K562 (cell line): Measurements from ENCODE around the gene PRKAR2B. TPM values are rescaled to one million over a fixed set of nuclear protein-coding genes. Genes with fewer than 3 reads are reported as not detected.

ENCODE experiments used
- C11orf30 ChIP-seq: fragments of 450-650 bp; IDR thresholded peaks from 2 replicates; pipeline ENCODE4 v1.6.1; 2016; ENCODE audit warnings: low read depth, mild to moderate bottlenecking
- CREB1 ChIP-seq, 2 experiments: sonication (generic) in 1 of 2; formaldehyde crosslinking in 1 of 2; IDR thresholded peaks; 2 replicates each; pipeline versions ENCODE4 v1.6.1 to v1.8.0; 2012 to 2022; ENCODE audit warnings: inconsistent platforms in 1 of 2, mild to moderate bottlenecking in 1 of 2, missing genetic modification reagents in 1 of 2, moderate library complexity in 1 of 2
- DMBX1 ChIP-seq: fragments of 250-450 bp; sonication (Bioruptor Pico); IDR thresholded peaks from 2 replicates; pipeline ENCODE4 v1.8.0; 2022; ENCODE audit warnings: inconsistent platforms, mild to moderate bottlenecking, moderate library complexity, borderline replicate concordance
- FOXK1 ChIP-seq: sonication (generic); formaldehyde crosslinking; IDR thresholded peaks from 2 replicates; pipeline ENCODE4 v1.8.0; 2022; ENCODE audit warnings: missing genetic modification reagents, mild to moderate bottlenecking, borderline replicate concordance
- GATAD2B ChIP-seq: fragments of 450-650 bp; IDR thresholded peaks from 2 replicates; pipeline ENCODE4 v1.6.1; 2017; ENCODE audit warnings: mild to moderate bottlenecking, borderline replicate concordance
- ILF3 ChIP-seq: fragments of 450-650 bp; IDR thresholded peaks from 2 replicates; pipeline ENCODE4 v1.6.1; 2018; ENCODE audit warnings: antibody characterized with exemption, mild to moderate bottlenecking, moderate library complexity, borderline replicate concordance
- MEF2D ChIP-seq: conservative IDR thresholded peaks from 2 replicates; pipeline ENCODE4 v1.6.1; 2016; ENCODE audit warnings: low read depth, missing genetic modification characterization, missing compliant biosample characterization
- OTX1 ChIP-seq: fragments of 450-650 bp; formaldehyde crosslinking; IDR thresholded peaks from 2 replicates; pipeline ENCODE4 v1.4.0; 2022; ENCODE audit warnings: mild to moderate bottlenecking
- PRMT5 ChIP-seq: sonication (generic); formaldehyde crosslinking; IDR thresholded peaks from 2 replicates; pipeline ENCODE4 v1.5.0; 2020; ENCODE audit warnings: missing genetic modification reagents
- SMAD3 ChIP-seq: fragments of 450-650 bp; formaldehyde crosslinking; conservative IDR thresholded peaks from 2 replicates; pipeline ENCODE4 v1.4.0; 2020; ENCODE audit warnings: mild to moderate bottlenecking
- SPI1 ChIP-seq: IDR thresholded peaks from 2 replicates; pipeline ENCODE4 v1.6.1; 2011; ENCODE audit warnings: low read depth, low read length, control low read depth, borderline replicate concordance
- TAL1 ChIP-seq: fragments of 450-650 bp; IDR thresholded peaks from 2 replicates; pipeline ENCODE4 v1.6.1; 2016; ENCODE audit warnings: mild to moderate bottlenecking
- TCF7L2 ChIP-seq: fragments of 150-350 bp; IDR thresholded peaks from 2 replicates; pipeline ENCODE4 v1.6.1; 2016; ENCODE audit warnings: low read depth, mild to moderate bottlenecking, low read length, moderate library complexity
- U2AF2 ChIP-seq: fragments of 200-400 bp; formaldehyde crosslinking; optimal IDR thresholded peaks from 2 replicates; pipeline ENCODE3; 2017; ENCODE audit warnings: low read depth, mild to moderate bottlenecking, low read length
- XRCC3 ChIP-seq: fragments of 450-650 bp; IDR thresholded peaks from 2 replicates; pipeline ENCODE4 v1.6.1; 2017; ENCODE audit warnings: mild to moderate bottlenecking, moderate library complexity
- ZNF165 ChIP-seq: fragments of 250-450 bp; sonication (Bioruptor Pico); IDR thresholded peaks from 2 replicates; pipeline ENCODE4 v1.4.0; 2020; ENCODE audit warnings: borderline replicate concordance
- ZNF3 ChIP-seq: fragments of 250-450 bp; sonication (Bioruptor Pico); IDR thresholded peaks from 2 replicates; pipeline ENCODE4 v1.5.0; 2021; ENCODE audit warnings: mild to moderate bottlenecking, moderate library complexity
- ZNF778 ChIP-seq: fragments of 450-650 bp; formaldehyde crosslinking; IDR thresholded peaks from 2 replicates; pipeline ENCODE4 v1.4.0; 2020; ENCODE audit warnings: mild to moderate bottlenecking, moderate library complexity
- polyA plus RNA-seq, 8 experiments: library from polyadenylated mRNA; depleted of rRNA in 4 of 8; stranded (reverse) in 5 of 8; unstranded in 3 of 8; fragments of >200 nt; fragmentation: Nextera tagmentation in 2 of 8; fragmentation: Illumina TruSeq in 1 of 8; extraction: Ambion mirVana in 2 of 8; extraction: Trizol in 1 of 8; gene quantifications; 2 replicates each; pipeline versions ENCODE4 v1.2.1 to v1.2.3, GENCODE V29; 2011 to 2014; ENCODE audit warnings: inconsistent platforms in 1 of 8, missing spikeins in 1 of 8
- total RNA-seq, 7 experiments: library from RNA; depleted of rRNA in 6 of 7; stranded (reverse); fragments of >200 nt in 6 of 7; fragmentation: Illumina TruSeq in 2 of 7; extraction: Trizol in 2 of 7; gene quantifications; 2 replicates each; pipeline versions ENCODE4 v1.2.1 to v1.2.3, GENCODE V29; 2011 to 2021; ENCODE audit warnings: low replicate concordance in 1 of 7
- TF ChIP-seq, protein P1 (sequence below): IDR thresholded peaks from 2 replicates; pipeline ENCODE4 v1.6.1; 2012; ENCODE audit warnings: low read depth, low read length, improper control_type of control experiment, borderline replicate concordance
- TF ChIP-seq, protein P2 (sequence below): sonication (generic); formaldehyde crosslinking; IDR thresholded peaks from 2 replicates; pipeline ENCODE4 v1.8.0; 2023; ENCODE audit warnings: missing genetic modification reagents, mild to moderate bottlenecking, borderline replicate concordance
- TF ChIP-seq, protein P3 (sequence below): fragments of 450-650 bp; formaldehyde crosslinking; conservative IDR thresholded peaks from 2 replicates; pipeline ENCODE4 v1.4.0; 2022; ENCODE audit warnings: mild to moderate bottlenecking, missing genetic modification characterization

Gene PRKAR2B
- total and polyA plus RNA-seq, 9 of the 15 experiments (the other 6 are each of a cell fraction or from before 2014, with no cell fraction given), result 59.0 to 173 (median 129) TPM

DNA sequence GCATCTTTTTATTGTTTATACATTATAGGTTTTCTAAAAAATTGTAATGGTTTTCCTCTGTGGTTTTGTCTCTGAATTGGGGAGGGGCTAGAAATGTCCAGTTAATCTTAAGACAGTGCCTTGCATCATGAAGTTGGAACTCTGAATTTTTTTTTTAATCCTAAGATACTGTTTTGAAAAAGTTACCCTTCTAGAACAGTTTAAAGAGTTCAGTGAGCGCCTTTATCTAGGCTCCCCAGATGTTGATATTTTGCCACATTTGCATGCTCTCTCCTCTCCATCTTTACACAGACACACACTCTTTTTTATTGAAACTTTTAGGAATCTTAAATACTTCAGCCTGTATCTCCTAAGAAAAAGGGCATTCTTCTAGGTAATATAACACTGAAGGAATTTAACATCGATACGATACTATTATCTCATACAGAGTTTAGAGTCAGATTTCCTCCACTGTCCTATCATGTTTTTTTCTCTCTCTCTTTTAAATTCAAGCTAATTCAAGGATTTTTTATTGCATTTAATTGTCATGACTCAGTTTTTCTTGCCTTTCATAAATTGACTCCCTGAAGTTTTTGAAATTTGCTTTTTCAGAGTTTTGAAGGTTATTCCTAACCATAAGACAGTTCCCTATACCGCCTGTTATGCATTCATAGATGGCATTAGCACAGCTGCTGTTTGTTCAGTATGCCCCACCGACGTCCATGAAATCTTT, 31.5 kb downstream of the PRKAR2B start (continued):
- TF ChIP-seq C11orf30 (peak; percentile 70), SMAD3 (CRISPR knock-in tag) (no peak), XRCC3 (no peak), PRMT5 (no peak), FOXK1 (CRISPR knock-in tag) (no peak), DMBX1 (CRISPR knock-in tag) (no peak), CREB1 (IDR thresholded peaks at IDR 0.05) (0 out of 2 replicates have a peak, but pooled peaks have one; percentile 9), CREB1 (CRISPR knock-in tag; IDR thresholded peaks at IDR 0.05) (no peak; the same call in 1 of the 2 replicates), ZNF3 (no peak), GATAD2B (no peak), SPI1 (no peak), OTX1 (CRISPR knock-in tag) (no peak), TAL1 (peak; percentile 84), MEF2D (no peak), ZNF165 (no peak), TCF7L2 (no peak), ILF3 (no peak), U2AF2 (no peak), ZNF778 (CRISPR knock-in tag) (no peak)
- TF ChIP-seq, protein P1, sequence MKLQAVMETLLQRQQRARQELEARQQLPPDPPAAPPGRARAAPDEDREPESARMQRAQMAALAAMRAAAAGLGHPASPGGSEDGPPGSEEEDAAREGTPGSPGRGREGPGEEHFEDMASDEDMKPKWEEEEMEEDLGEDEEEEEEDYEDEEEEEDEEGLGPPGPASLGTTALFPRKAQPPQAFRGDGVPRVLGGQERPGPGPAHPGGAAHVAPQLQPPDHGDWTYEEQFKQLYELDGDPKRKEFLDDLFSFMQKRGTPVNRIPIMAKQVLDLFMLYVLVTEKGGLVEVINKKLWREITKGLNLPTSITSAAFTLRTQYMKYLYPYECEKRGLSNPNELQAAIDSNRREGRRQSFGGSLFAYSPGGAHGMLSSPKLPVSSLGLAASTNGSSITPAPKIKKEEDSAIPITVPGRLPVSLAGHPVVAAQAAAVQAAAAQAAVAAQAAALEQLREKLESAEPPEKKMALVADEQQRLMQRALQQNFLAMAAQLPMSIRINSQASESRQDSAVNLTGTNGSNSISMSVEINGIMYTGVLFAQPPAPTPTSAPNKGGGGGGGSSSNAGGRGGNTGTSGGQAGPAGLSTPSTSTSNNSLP, result peak; percentile 94
- TF ChIP-seq, protein P2, sequence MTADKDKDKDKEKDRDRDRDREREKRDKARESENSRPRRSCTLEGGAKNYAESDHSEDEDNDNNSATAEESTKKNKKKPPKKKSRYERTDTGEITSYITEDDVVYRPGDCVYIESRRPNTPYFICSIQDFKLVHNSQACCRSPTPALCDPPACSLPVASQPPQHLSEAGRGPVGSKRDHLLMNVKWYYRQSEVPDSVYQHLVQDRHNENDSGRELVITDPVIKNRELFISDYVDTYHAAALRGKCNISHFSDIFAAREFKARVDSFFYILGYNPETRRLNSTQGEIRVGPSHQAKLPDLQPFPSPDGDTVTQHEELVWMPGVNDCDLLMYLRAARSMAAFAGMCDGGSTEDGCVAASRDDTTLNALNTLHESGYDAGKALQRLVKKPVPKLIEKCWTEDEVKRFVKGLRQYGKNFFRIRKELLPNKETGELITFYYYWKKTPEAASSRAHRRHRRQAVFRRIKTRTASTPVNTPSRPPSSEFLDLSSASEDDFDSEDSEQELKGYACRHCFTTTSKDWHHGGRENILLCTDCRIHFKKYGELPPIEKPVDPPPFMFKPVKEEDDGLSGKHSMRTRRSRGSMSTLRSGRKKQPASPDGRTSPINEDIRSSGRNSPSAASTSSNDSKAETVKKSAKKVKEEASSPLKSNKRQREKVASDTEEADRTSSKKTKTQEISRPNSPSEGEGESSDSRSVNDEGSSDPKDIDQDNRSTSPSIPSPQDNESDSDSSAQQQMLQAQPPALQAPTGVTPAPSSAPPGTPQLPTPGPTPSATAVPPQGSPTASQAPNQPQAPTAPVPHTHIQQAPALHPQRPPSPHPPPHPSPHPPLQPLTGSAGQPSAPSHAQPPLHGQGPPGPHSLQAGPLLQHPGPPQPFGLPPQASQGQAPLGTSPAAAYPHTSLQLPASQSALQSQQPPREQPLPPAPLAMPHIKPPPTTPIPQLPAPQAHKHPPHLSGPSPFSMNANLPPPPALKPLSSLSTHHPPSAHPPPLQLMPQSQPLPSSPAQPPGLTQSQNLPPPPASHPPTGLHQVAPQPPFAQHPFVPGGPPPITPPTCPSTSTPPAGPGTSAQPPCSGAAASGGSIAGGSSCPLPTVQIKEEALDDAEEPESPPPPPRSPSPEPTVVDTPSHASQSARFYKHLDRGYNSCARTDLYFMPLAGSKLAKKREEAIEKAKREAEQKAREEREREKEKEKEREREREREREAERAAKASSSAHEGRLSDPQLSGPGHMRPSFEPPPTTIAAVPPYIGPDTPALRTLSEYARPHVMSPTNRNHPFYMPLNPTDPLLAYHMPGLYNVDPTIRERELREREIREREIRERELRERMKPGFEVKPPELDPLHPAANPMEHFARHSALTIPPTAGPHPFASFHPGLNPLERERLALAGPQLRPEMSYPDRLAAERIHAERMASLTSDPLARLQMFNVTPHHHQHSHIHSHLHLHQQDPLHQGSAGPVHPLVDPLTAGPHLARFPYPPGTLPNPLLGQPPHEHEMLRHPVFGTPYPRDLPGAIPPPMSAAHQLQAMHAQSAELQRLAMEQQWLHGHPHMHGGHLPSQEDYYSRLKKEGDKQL (CRISPR knock-in tag), result no peak
- TF ChIP-seq, protein P3, sequence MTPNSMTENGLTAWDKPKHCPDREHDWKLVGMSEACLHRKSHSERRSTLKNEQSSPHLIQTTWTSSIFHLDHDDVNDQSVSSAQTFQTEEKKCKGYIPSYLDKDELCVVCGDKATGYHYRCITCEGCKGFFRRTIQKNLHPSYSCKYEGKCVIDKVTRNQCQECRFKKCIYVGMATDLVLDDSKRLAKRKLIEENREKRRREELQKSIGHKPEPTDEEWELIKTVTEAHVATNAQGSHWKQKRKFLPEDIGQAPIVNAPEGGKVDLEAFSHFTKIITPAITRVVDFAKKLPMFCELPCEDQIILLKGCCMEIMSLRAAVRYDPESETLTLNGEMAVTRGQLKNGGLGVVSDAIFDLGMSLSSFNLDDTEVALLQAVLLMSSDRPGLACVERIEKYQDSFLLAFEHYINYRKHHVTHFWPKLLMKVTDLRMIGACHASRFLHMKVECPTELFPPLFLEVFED (CRISPR knock-in tag), result no peak
